Kidney (tissue), 14 donors: ENCODE measurements around the gene LTBP2. TPM values are rescaled to one million over a fixed set of nuclear protein-coding genes. Genes with fewer than 3 reads are reported as not detected.

ENCODE experiments used
- DNase-seq, 5 donors: peaks; one replicate each; pipeline ENCODE4 v3.0.0-alpha.2; 2013 to 2020
- FAIRE-seq: peaks from 2 replicates; lab custom pipeline; 2012; peaks lifted over from hg19 to GRCh38; lab: Jason Lieb, UNC
- H3K27ac ChIP-seq, 2 donors: one replicate each; pipeline ENCODE4 v1.7.0; 2013; ENCODE audit warnings: low read depth in 2 of 2, low read length in 2 of 2, inconsistent platforms in 1 of 2
- H3K27me3 ChIP-seq: one replicate; pipeline ENCODE4 v1.7.1; 2013; ENCODE audit warnings: low read length, inconsistent platforms; ENCODE audit not compliant: control insufficient read depth, insufficient read depth
- H3K36me3 ChIP-seq, 3 donors: one replicate each; pipeline versions ENCODE4 v1.7.0 to v1.7.1; 2013; ENCODE audit warnings: low read length in 3 of 3, control low read depth in 1 of 3, inconsistent platforms in 1 of 3; ENCODE audit not compliant: insufficient read depth in 3 of 3, control insufficient read depth in 2 of 3
- H3K4me1 ChIP-seq, 3 donors: one replicate each; pipeline versions ENCODE4 v1.7.0 to v1.7.1; 2013; ENCODE audit warnings: low read length in 3 of 3, inconsistent platforms in 1 of 3, low read depth in 1 of 3; ENCODE audit not compliant: control insufficient read depth in 2 of 3, insufficient read depth in 2 of 3
- H3K4me3 ChIP-seq, 3 donors: one replicate each; pipeline versions ENCODE4 v1.7.0 to v1.8.1; 2013; ENCODE audit warnings: low read length in 3 of 3, control low read depth in 1 of 3, inconsistent platforms in 1 of 3
- H3K9ac ChIP-seq, 3 donors: one replicate each; pipeline versions ENCODE4 v1.7.0 to v1.7.1; 2013; ENCODE audit warnings: low read length in 3 of 3, control low read depth in 1 of 3, inconsistent platforms in 1 of 3
- H3K9me3 ChIP-seq, 3 donors: one replicate each; pipeline versions ENCODE4 v1.7.0 to v1.7.1; 2013; ENCODE audit warnings: low read length in 3 of 3, control low read depth in 1 of 3, inconsistent platforms in 1 of 3; ENCODE audit not compliant: control insufficient read depth in 2 of 3, insufficient read depth in 1 of 3
- CTCF ChIP-seq: IDR thresholded peaks from 3 replicates; pipeline ENCODE4 v1.5.1; 2012; ENCODE audit warnings: mild to moderate bottlenecking, moderate library complexity, borderline replicate concordance; ENCODE audit not compliant: insufficient read depth; ENCODE audit errors: extremely low read depth
- intact Hi-C: fragments of 100-400 bp; cut with DNase I; formaldehyde crosslinking; loops from one replicate; pipeline ENCODE4 v1.11.1; 2022
- polyA plus RNA-seq: library from polyadenylated mRNA; stranded (reverse); fragments of 350-450 nt; fragmentation: Illumina TruSeq; extraction: RNeasy Lipid Tissue Mini Kit (QIAGEN cat#74804); gene quantifications from one replicate; pipeline ENCODE4 v1.2.3, GENCODE V29; 2014; ENCODE audit warnings: low read depth, low replicate concordance; ENCODE audit not compliant: insufficient read depth
- total RNA-seq: library from RNA; stranded (reverse); fragmentation: NEBNext Ultra II Directional; extraction: Animal tissue kit (Norgen Biotek cat#: 25700); gene quantifications from one replicate; pipeline ENCODE4 v1.2.1, GENCODE V29; 2021
- donor health status: control.
- donor health status: control.
- donor health status: control.
- donor health status: control.
- donor health status: control.
- donor health status: DM: yes; HTN: yes; CAD: no.
- donor health status: Normal renal cell carcinoma (clear cell type).

Gene LTBP2
- total and polyA plus RNA-seq, 2 donors from 2014 or later = 2.9 to 10.4 TPM

DNA sequence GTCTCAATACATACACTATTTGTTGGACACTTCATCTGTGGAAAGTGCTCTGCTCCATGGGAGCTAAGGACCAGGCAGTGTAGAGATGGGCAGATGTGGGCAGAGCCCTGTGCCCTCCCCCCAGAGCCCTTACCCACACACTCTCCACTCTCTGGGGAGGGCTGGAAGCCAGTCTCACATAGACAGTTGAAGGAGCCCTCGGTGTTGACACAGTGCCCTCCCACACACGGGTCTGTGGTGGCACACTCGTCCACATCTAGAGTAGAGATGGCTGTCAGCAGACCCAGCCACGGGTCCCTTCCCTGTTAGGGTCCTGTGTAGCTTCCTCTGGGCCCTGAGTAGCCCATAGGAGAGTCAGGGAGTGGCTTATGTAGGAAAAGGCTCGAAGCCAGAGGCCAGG lies 104.2 kb downstream of the LTBP2 start:
- no peaks in the 10 kb centered on the region for H3K27me3 ChIP-seq
- no peaks in the 10 kb centered on the region for H3K4me1 ChIP-seq
- no peaks in the 10 kb centered on the region for H3K36me3 ChIP-seq
- intact Hi-C loops = no loop called here
- no peaks in the 10 kb centered on the region for H3K9me3 ChIP-seq
- DNase-seq (peak in 3 of 5 donors; percentile 36 to 54 (median 42)), FAIRE-seq (no peak)
- H3K27ac ChIP-seq = no peak overlapping the region
- TF ChIP-seq CTCF = no peak
- H3K4me3 ChIP-seq = no peak overlapping the region
- no peak overlapping the region for H3K9ac ChIP-seq

- DNase-seq (peak in 1 of 5 donors; percentile 30), FAIRE-seq (no peak)
- H3K9me3 ChIP-seq = no peaks in the 10 kb centered on the region
- H3K4me1 ChIP-seq = no peaks in the 10 kb centered on the region
- H3K4me3 ChIP-seq = no peak overlapping the region
- intact Hi-C loops = no loop called here
- no peak overlapping the region for H3K9ac ChIP-seq
- no peaks in the 10 kb centered on the region for H3K27me3 ChIP-seq
- H3K27ac ChIP-seq = no peak overlapping the region
- no peaks in the 10 kb centered on the region for H3K36me3 ChIP-seq
- no peak for TF ChIP-seq CTCF
Measured at GRCh38 chr14:74507085-74507484, 105.0 kb downstream of the LTBP2 start.

GRCh38 chr14:74506411-74506851 lies 105.6 kb downstream of the LTBP2 start:
- Histone ChIP-seq H3K36me3 (no peaks in the 10 kb centered on the region), H3K9me3 (no peaks in the 10 kb centered on the region), H3K4me1 (no peaks in the 10 kb centered on the region), H3K9ac (no peak overlapping the region), H3K27ac (no peak overlapping the region), H3K27me3 (no peaks in the 10 kb centered on the region), H3K4me3 (no peak overlapping the region)
- TF ChIP-seq CTCF = no peak
- peak in 1 of 5 donors; percentile 35 for DNase-seq
- FAIRE-seq = no peak
- intact Hi-C loops = no loop called here

DNA sequence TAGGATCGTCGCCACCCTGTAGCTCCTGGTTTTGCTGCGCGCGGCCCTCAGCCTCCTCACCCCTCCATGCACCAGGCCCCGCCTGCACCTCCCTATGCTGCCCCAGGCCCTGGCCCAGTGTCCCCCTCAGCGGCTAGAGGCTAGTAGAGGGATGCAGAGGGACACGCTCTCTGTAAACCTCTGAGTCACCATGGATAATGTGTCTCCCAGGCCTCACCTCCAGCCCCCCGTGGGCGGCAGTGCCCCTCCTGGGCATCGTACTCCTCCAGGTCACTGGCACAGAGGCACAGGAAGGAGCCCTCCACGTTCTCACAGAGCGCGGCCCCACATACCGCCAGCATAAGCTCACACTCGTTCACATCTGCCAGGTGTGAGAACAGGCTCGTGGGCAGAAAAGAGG lies 106.2 kb downstream of the LTBP2 start:
- FAIRE-seq = no peak

More for the DNA sequence above, 106.2 kb downstream of the LTBP2 start:
- H3K36me3 ChIP-seq = no peaks in the 10 kb centered on the region
- H3K9me3 ChIP-seq = no peaks in the 10 kb centered on the region
- intact Hi-C loops = no loop called here
- H3K4me1 ChIP-seq = no peaks in the 10 kb centered on the region
- no peaks in the 10 kb centered on the region for H3K27me3 ChIP-seq
- no peak for TF ChIP-seq CTCF
- H3K9ac ChIP-seq = no peak overlapping the region
- DNase-seq = peak in 2 of 5 donors; percentile 25 to 40
- no peak overlapping the region for H3K27ac ChIP-seq
- no peak overlapping the region for H3K4me3 ChIP-seq
